Esophagus muscularis mucosa (tissue), 4 donors: ENCODE measurements around the gene FITM1. TPM values are rescaled to one million over a fixed set of nuclear protein-coding genes. Genes with fewer than 3 reads are reported as not detected.
"Not testable (repeated sequence)": the region's sequence is repeated elsewhere in the genome, so short reads cannot be mapped to it uniquely, and the experiment has no call there.

Source experiments
- DNase-seq: peaks from one replicate; pipeline ENCODE4 v3.0.0-alpha.2; 2017; ENCODE audit errors: extremely low spot score
- H3K27ac ChIP-seq, 4 donors: fragments of 200-600 bp; sonication (generic); replicated peaks in 1 of 4; 1 replicate in 3 of 4; 2 replicates in 1 of 4; pipeline ENCODE4 v1.5.1; 2016 to 2019; ENCODE audit warnings: mild to moderate bottlenecking in 1 of 4
- H3K27me3 ChIP-seq, 4 donors: fragments of 200-600 bp; sonication (generic); one replicate each; pipeline versions ENCODE4 v1.5.1 to v1.6.0; 2016 to 2019
- H3K36me3 ChIP-seq, 4 donors: fragments of 200-600 bp; sonication (generic); one replicate each; pipeline ENCODE4 v1.5.1; 2016 to 2019
- H3K4me1 ChIP-seq, 4 donors: fragments of 200-600 bp; sonication (generic); one replicate each; pipeline ENCODE4 v1.5.1; 2016 to 2019
- H3K4me3 ChIP-seq, 4 donors: fragments of 200-600 bp; sonication (generic); 1 replicate in 2 of 4; 2 replicates in 2 of 4; pipeline ENCODE4 v1.5.1; 2016 to 2019; ENCODE audit warnings: mild to moderate bottlenecking in 4 of 4, moderate library complexity in 1 of 4
- H3K9me3 ChIP-seq, 4 donors: fragments of 200-600 bp; sonication (generic); 1 replicate in 3 of 4; 2 replicates in 1 of 4; pipeline ENCODE4 v1.5.1; 2016 to 2019
- EP300 ChIP-seq: sonication (generic); formaldehyde crosslinking; IDR thresholded peaks from one replicate; pipeline ENCODE4 v1.6.1; 2017; ENCODE audit warnings: antibody characterized with exemption
- POLR2A ChIP-seq: fragments of 450-650 bp; IDR thresholded peaks from one replicate; pipeline ENCODE4 v1.6.1; 2017; ENCODE audit warnings: antibody characterized with exemption, moderate library complexity, mild to moderate bottlenecking, low read depth
- POLR2AphosphoS5 ChIP-seq, 2 donors: sonication (generic); formaldehyde crosslinking; IDR thresholded peaks; one replicate each; pipeline ENCODE4 v1.6.1; 2017; ENCODE audit warnings: antibody characterized with exemption in 2 of 2
- WGBS: methylation state at CpG from one replicate; pipeline ENCODE4 v1.1.5; 2018; 5-methylcytosine and 5-hydroxymethylcytosine counted together
- intact Hi-C: fragments of 100-400 bp; cut with DNase I; formaldehyde crosslinking; loops from one replicate; pipeline ENCODE4 v1.15.1; 2023
- total RNA-seq, 4 donors: library from RNA; depleted of rRNA; stranded (reverse); fragments of >200 nt; gene quantifications; one replicate each; pipeline versions ENCODE4 v1.1.0 to v1.2.1, GENCODE V29; 2016
- TF ChIP-seq, protein P1 (sequence below), 3 experiments: fragments of 200-600 bp in 2 of 3; fragments of 450-650 bp in 1 of 3; sonication (generic) in 2 of 3; IDR thresholded peaks; one replicate each; pipeline ENCODE4 v1.5.1; 2017 to 2019; ENCODE audit warnings: antibody characterized with exemption in 3 of 3, mild to moderate bottlenecking in 2 of 3, moderate library complexity in 1 of 3

The FITM1 gene
- total RNA-seq, 4 donors from 2014 or later: 0.34 to 0.83 (median 0.52) TPM; not detected in 1

DNA sequence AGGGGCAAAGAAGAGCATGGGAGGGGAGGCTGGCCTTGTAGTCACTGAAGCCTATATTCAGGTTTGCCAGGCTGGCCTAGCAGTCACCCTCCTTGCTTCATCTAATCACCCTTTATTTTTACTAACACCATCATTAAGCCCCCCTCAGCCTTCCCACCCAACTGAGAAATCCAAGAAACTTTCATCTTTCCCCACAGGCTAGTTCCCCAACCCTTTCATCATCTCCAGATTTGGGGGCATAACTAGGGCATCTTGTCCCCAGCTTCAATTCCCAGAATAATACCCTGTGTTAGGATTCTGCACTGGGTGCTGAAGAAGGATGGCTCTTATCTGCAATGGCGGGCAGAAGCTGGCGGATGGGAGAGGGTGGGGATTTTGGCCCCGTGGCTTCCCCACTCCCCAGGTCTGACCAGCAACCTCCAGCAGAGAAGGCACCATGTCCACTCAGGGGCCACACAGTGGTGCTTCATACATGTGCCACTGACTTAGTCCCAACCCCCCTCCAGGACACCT, 29.4 kb upstream of the FITM1 start:
- no peak for DNase-seq
- Histone ChIP-seq H3K27me3 (no peaks in the 10 kb centered on the region), H3K27ac (no peak overlapping the region), H3K4me1 (no peaks in the 10 kb centered on the region), H3K36me3 (peaks cover 5 to 39% (median 24%) of the 10 kb centered on the region in 4 donors), H3K9me3 (no peaks in the 10 kb centered on the region), H3K4me3 (no peak overlapping the region)
- intact Hi-C loops: no loop called here
- 100% methylated on average over 3 of the region's 3 CpGs for WGBS
- TF ChIP-seq EP300: no peak
- no peak for TF ChIP-seq POLR2A
- TF ChIP-seq, protein P1, sequence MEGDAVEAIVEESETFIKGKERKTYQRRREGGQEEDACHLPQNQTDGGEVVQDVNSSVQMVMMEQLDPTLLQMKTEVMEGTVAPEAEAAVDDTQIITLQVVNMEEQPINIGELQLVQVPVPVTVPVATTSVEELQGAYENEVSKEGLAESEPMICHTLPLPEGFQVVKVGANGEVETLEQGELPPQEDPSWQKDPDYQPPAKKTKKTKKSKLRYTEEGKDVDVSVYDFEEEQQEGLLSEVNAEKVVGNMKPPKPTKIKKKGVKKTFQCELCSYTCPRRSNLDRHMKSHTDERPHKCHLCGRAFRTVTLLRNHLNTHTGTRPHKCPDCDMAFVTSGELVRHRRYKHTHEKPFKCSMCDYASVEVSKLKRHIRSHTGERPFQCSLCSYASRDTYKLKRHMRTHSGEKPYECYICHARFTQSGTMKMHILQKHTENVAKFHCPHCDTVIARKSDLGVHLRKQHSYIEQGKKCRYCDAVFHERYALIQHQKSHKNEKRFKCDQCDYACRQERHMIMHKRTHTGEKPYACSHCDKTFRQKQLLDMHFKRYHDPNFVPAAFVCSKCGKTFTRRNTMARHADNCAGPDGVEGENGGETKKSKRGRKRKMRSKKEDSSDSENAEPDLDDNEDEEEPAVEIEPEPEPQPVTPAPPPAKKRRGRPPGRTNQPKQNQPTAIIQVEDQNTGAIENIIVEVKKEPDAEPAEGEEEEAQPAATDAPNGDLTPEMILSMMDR (IDR thresholded peaks at IDR 0.05): no peak
- TF ChIP-seq POLR2AphosphoS5 (IDR thresholded peaks at IDR 0.05): no peak

DNA sequence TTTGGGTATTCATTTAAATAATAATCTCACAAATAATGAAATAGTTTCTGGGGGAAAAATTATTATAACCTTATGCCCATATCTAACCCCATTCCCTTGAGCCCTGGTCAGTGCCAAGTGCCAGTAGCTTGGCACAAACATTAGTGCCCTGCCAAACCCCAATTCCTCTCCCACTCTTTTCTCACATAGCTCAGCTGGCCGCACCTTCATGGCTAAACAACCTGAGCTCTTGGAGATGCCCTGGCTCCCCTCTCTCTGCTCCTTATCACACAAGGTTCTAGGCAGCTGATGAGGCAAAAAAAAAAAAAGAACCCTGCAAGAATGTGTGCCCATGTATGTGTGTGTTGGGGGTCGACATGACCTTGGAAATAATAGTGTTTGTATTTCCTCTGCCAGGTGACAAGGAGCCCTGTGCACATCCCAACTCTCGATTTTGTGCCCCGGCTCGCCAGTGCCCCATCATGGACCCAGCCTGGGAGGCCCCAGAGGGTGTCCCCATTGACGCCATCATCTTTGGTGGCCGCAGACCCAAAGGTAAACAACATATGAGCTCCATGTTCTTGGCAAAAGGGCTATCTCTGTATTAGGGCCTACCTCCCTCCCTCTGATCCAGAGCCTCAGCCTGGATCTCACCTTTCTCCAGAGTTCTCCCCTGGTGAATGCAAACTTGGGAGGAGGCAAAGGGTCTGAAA, 28.0 kb upstream of the FITM1 start:
- no peaks in the 10 kb centered on the region for H3K9me3 ChIP-seq
- no peaks in the 10 kb centered on the region for H3K27me3 ChIP-seq
- H3K27ac ChIP-seq: no peak overlapping the region
- H3K36me3 ChIP-seq: peaks cover 5 to 39% (median 24%) of the 10 kb centered on the region in 4 donors
- no peak for DNase-seq
- 94% methylated on average over 7 of the region's 7 CpGs for WGBS
- no peaks in the 10 kb centered on the region for H3K4me1 ChIP-seq
- intact Hi-C loops: no loop called here
- H3K4me3 ChIP-seq: no peak overlapping the region
- TF ChIP-seq, protein P1 (IDR thresholded peaks at IDR 0.05): no peak
- TF ChIP-seq POLR2A (no peak), POLR2AphosphoS5 (IDR thresholded peaks at IDR 0.05) (no peak), EP300 (no peak)

- Histone ChIP-seq H3K4me1 (peaks cover 0 to 5% (median 1%) of the 10 kb centered on the region in 4 donors), H3K9me3 (no peaks in the 10 kb centered on the region), H3K36me3 (peaks cover 0 to 34% (median 20%) of the 10 kb centered on the region in 4 donors), H3K27ac (no peak overlapping the region), H3K27me3 (no peaks in the 10 kb centered on the region), H3K4me3 (no peak overlapping the region)
- WGBS: 93% methylated on average over 12 of the region's 13 CpGs
- no peak for DNase-seq
- intact Hi-C loops: no loop called here
- TF ChIP-seq, protein P1 (IDR thresholded peaks at IDR 0.05): no peak
- TF ChIP-seq POLR2A (no peak), POLR2AphosphoS5 (IDR thresholded peaks at IDR 0.05) (no peak), EP300 (no peak)
Observed at GRCh38 chr14:24103451-24103850, 27.0 kb upstream of the FITM1 start.

GRCh38 chr14:24105609-24106239, 24.7 kb upstream of the FITM1 start:
- H3K4me3 ChIP-seq, DNase-seq, H3K27me3 ChIP-seq, H3K27ac ChIP-seq, H3K9me3 ChIP-seq: not testable (repeated sequence)
- H3K4me1 ChIP-seq: peaks cover 5 to 13% (median 10%) of the 10 kb centered on the region in 4 donors
- peaks cover 0 to 11% (median 6%) of the 10 kb centered on the region in 4 donors for H3K36me3 ChIP-seq
- whole genome bisulfite sequencing: 93% methylated on average over 8 of the region's 8 CpGs
- intact Hi-C loops: loop anchor here (5.0 kb wide), 1 partner anchor 57 kb away; the partner anchor contains the start of gene IRF9

DNA sequence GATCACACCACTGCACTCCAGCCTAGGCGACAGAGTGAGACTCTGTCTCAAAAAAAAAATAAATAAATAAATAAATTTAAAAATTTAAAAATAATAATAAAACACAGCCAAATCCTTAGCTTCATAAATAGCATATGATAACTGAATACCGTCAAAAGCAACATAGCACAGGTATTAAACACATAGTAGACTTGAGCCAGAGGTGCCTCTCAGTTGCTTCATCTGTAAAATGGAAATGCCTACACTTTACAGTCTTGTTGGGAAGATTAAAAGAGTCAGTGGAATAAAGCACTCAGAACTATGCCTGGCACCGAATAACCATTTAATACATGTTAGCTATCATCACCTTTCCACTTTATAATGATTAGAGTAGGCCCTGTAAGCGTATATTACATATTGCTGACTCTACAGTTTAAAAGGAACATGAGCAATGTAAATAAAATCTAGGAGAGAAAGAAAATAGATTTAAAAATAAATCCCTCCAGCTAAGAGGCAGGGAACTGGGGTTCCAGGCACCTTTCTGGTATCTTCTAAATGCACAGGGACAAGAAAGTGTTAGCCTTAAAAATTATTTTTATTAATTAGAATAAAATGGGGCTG, 23.7 kb upstream of the FITM1 start:
- 89% methylated on average over 4 of the region's 4 CpGs for whole genome bisulfite sequencing
- TF ChIP-seq POLR2AphosphoS5 (IDR thresholded peaks at IDR 0.05) (no peak), POLR2A (no peak), EP300 (no peak)
- TF ChIP-seq, protein P1 (IDR thresholded peaks at IDR 0.05): no peak
- H3K27ac ChIP-seq: no peak overlapping the region
- no peaks in the 10 kb centered on the region for H3K9me3 ChIP-seq
- peaks cover 5 to 13% (median 11%) of the 10 kb centered on the region in 4 donors for H3K4me1 ChIP-seq
- no peaks in the 10 kb centered on the region for H3K27me3 ChIP-seq
- H3K36me3 ChIP-seq: peaks cover 0 to 8% (median 6%) of the 10 kb centered on the region in 4 donors
- intact Hi-C loops: loop anchor here (5.0 kb wide), 1 partner anchor 56 kb away; the partner anchor contains the start of gene IRF9
- H3K4me3 ChIP-seq: no peak overlapping the region
- DNase-seq: no peak
